Sigmoid colon (tissue), 4 donors: ENCODE data around the gene SLAMF6.

Experiments used
- EP300 ChIP-seq, 4 donors: sonication (generic); formaldehyde crosslinking; IDR thresholded peaks; one replicate each; pipeline ENCODE4 v1.6.1; 2017; ENCODE audit warnings: antibody characterized with exemption in 4 of 4
- POLR2A ChIP-seq, 2 donors: fragments of 450-650 bp; IDR thresholded peaks; one replicate each; pipeline ENCODE4 v1.6.1; 2016; ENCODE audit warnings: antibody characterized with exemption in 2 of 2, mild to moderate bottlenecking in 2 of 2, moderate library complexity in 2 of 2
- POLR2AphosphoS5 ChIP-seq, 4 donors: sonication (generic); formaldehyde crosslinking; IDR thresholded peaks; one replicate each; pipeline ENCODE4 v1.6.1; 2017; ENCODE audit warnings: antibody characterized with exemption in 4 of 4
- TF ChIP-seq, protein P1 (sequence below), 4 experiments: fragments of 450-650 bp in 3 of 4; fragments of 200-600 bp in 1 of 4; IDR thresholded peaks; one replicate each; pipeline ENCODE4 v1.5.1; 2016 to 2019; ENCODE audit warnings: antibody characterized with exemption in 4 of 4, mild to moderate bottlenecking in 3 of 4, moderate library complexity in 2 of 4

GRCh38 chr1:160560806-160561205 is 37.8 kb upstream of the SLAMF6 start:
- TF ChIP-seq, protein P1, sequence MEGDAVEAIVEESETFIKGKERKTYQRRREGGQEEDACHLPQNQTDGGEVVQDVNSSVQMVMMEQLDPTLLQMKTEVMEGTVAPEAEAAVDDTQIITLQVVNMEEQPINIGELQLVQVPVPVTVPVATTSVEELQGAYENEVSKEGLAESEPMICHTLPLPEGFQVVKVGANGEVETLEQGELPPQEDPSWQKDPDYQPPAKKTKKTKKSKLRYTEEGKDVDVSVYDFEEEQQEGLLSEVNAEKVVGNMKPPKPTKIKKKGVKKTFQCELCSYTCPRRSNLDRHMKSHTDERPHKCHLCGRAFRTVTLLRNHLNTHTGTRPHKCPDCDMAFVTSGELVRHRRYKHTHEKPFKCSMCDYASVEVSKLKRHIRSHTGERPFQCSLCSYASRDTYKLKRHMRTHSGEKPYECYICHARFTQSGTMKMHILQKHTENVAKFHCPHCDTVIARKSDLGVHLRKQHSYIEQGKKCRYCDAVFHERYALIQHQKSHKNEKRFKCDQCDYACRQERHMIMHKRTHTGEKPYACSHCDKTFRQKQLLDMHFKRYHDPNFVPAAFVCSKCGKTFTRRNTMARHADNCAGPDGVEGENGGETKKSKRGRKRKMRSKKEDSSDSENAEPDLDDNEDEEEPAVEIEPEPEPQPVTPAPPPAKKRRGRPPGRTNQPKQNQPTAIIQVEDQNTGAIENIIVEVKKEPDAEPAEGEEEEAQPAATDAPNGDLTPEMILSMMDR (IDR thresholded peaks at IDR 0.05), result no peak
- TF ChIP-seq POLR2AphosphoS5 (IDR thresholded peaks at IDR 0.05), result no peak
- TF ChIP-seq EP300 (IDR thresholded peaks at IDR 0.05), result no peak
- TF ChIP-seq POLR2A (IDR thresholded peaks at IDR 0.05), result no peak
